Neural cell (in vitro differentiated cells): ENCODE data around the gene ARPC5. TPM values are rescaled to one million over a fixed set of nuclear protein-coding genes. Genes with fewer than 3 reads are reported as not detected.

Source experiments
- H2AFZ ChIP-seq: fragments of 200-600, 300-800 bp; sonication (generic), shearing (Covaris generic); 2 replicates; pipeline ENCODE4 v1.6.0; 2014; ENCODE audit warnings: low read depth, mild to moderate bottlenecking, antibody characterized with exemption, low read length, moderate library complexity
- H3F3A ChIP-seq: fragments of 200-600 bp; shearing (Covaris generic); 2 replicates; pipeline ENCODE4 v1.6.1; 2016; ENCODE audit warnings: mild to moderate bottlenecking, moderate library complexity, mixed read lengths, antibody characterized with exemption, low read length; ENCODE audit not compliant: insufficient read depth, poor library complexity, severe bottlenecking
- H3K27ac ChIP-seq: fragments of 200-600, 300-800 bp; sonication (generic), shearing (Covaris generic); 2 replicates; pipeline ENCODE4 v1.5.1; 2014; ENCODE audit warnings: mild to moderate bottlenecking, low read length, moderate library complexity
- H3K27me3 ChIP-seq: fragments of 300-800, 200-600 bp; sonication (generic), shearing (Covaris generic); 2 replicates; pipeline ENCODE4 v1.6.0; 2014; ENCODE audit warnings: mild to moderate bottlenecking, low read depth, low read length, moderate library complexity; ENCODE audit not compliant: insufficient read depth
- H3K36me3 ChIP-seq: fragments of 300-800, 200-600 bp; sonication (generic), shearing (Covaris generic); 2 replicates; pipeline ENCODE4 v1.5.1; 2014; ENCODE audit warnings: mild to moderate bottlenecking, antibody characterized with exemption, low read length, moderate library complexity; ENCODE audit not compliant: insufficient read depth
- H3K4me2 ChIP-seq: fragments of 300-800, 200-600 bp; sonication (generic), shearing (Covaris generic); 2 replicates; pipeline ENCODE4 v1.6.0; 2014; ENCODE audit warnings: mild to moderate bottlenecking, low read length
- H3K4me3 ChIP-seq: fragments of 300-800, 200-600 bp; sonication (generic), shearing (Covaris generic); 2 replicates; pipeline ENCODE4 v1.5.1; 2014; ENCODE audit warnings: mild to moderate bottlenecking, low read length, moderate library complexity
- H3K79me2 ChIP-seq: fragments of 200-600 bp; shearing (Covaris generic); replicated peaks from 2 replicates; pipeline ENCODE4 v1.6.0; 2014; ENCODE audit warnings: mild to moderate bottlenecking, low read length, moderate library complexity; ENCODE audit not compliant: insufficient read depth
- H3K9ac ChIP-seq: fragments of 300-800, 200-600 bp; sonication (generic), shearing (Covaris generic); 2 replicates; pipeline ENCODE4 v1.6.1; 2016; ENCODE audit warnings: mild to moderate bottlenecking, low read length, mixed read lengths
- H3K9me2 ChIP-seq: fragments of 200-600 bp; shearing (Covaris generic); 2 replicates; pipeline ENCODE4 v1.6.1; 2016; ENCODE audit warnings: mild to moderate bottlenecking, low read length, mixed read lengths; ENCODE audit not compliant: insufficient read depth
- H3K9me3 ChIP-seq: fragments of 200-600, 300-800 bp; sonication (generic), shearing (Covaris generic); 2 replicates; pipeline ENCODE4 v1.6.1; 2016; ENCODE audit warnings: mild to moderate bottlenecking, mixed run types, low read length, moderate library complexity, mixed read lengths
- H4K20me1 ChIP-seq: fragments of 200-600 bp; shearing (Covaris generic); 2 replicates; pipeline ENCODE4 v1.6.1; 2016; ENCODE audit warnings: mild to moderate bottlenecking, mixed run types; ENCODE audit not compliant: insufficient read depth
- CTCF ChIP-seq: fragments of 450-650 bp; IDR thresholded peaks from 2 replicates; pipeline ENCODE4 v1.5.1; 2014; ENCODE audit warnings: antibody characterized with exemption, mild to moderate bottlenecking, moderate library complexity; ENCODE audit not compliant: poor library complexity, severe bottlenecking
- EP300 ChIP-seq: fragments of 450-650 bp; conservative IDR thresholded peaks from 2 replicates; pipeline ENCODE4 v1.6.1; 2014; ENCODE audit warnings: antibody characterized with exemption, mild to moderate bottlenecking, moderate library complexity; ENCODE audit not compliant: poor library complexity, severe bottlenecking
- EZH2 ChIP-seq: fragments of 200-600, 300-800 bp; shearing (Covaris generic), sonication (generic); IDR thresholded peaks from 2 replicates; pipeline ENCODE4 v1.6.1; 2014; ENCODE audit warnings: antibody characterized with exemption, low read length, borderline replicate concordance, mild to moderate bottlenecking; ENCODE audit not compliant: insufficient read depth, poor library complexity, severe bottlenecking
- MXI1 ChIP-seq: fragments of 450-650 bp; conservative IDR thresholded peaks from 2 replicates; pipeline ENCODE4 v1.6.1; 2014; ENCODE audit warnings: antibody characterized with exemption, mild to moderate bottlenecking; ENCODE audit not compliant: poor library complexity, severe bottlenecking
- POLR2AphosphoS5 ChIP-seq: IDR thresholded peaks from 2 replicates; pipeline ENCODE4 v1.6.1; 2012
- RAD21 ChIP-seq: fragments of 450-650 bp; conservative IDR thresholded peaks from 2 replicates; pipeline ENCODE4 v1.6.1; 2014; ENCODE audit warnings: antibody characterized with exemption, mild to moderate bottlenecking, moderate library complexity
- REST ChIP-seq: IDR thresholded peaks from 2 replicates; pipeline ENCODE4 v1.6.1; 2012; ENCODE audit warnings: borderline replicate concordance
- SMC3 ChIP-seq: fragments of 450-650 bp; conservative IDR thresholded peaks from 2 replicates; pipeline ENCODE4 v1.6.1; 2014; ENCODE audit warnings: antibody characterized with exemption, mild to moderate bottlenecking, moderate library complexity; ENCODE audit not compliant: poor library complexity
- TAF1 ChIP-seq: IDR thresholded peaks from 2 replicates; pipeline ENCODE4 v1.6.1; 2012; ENCODE audit warnings: low read depth
- polyA plus RNA-seq: library from polyadenylated mRNA; depleted of rRNA; stranded (reverse); fragments of >200 nt; gene quantifications from 2 replicates; pipeline ENCODE4 v1.2.3, GENCODE V29; 2014

ARPC5 gene
- polyA plus RNA-seq, 1 donor from 2014 or later, result 197 TPM

GRCh38 chr1:183655562-183656075 is 20.0 kb upstream of the ARPC5 start:
- H2AFZ ChIP-seq, result no peak overlapping the region
- H4K20me1 ChIP-seq, result no peaks in the 10 kb centered on the region
- H3K4me3 ChIP-seq, result no peak overlapping the region
- H3K36me3 ChIP-seq, result no peaks in the 10 kb centered on the region
- H3K9ac ChIP-seq, result no peak overlapping the region
- no peaks in the 10 kb centered on the region for H3K79me2 ChIP-seq
- TF ChIP-seq REST (no peak), EZH2 (no peak), SMC3 (peak; percentile 89), POLR2AphosphoS5 (no peak), RAD21 (peak; percentile 87), CTCF (peak; percentile 89), EP300 (no peak), TAF1 (no peak), MXI1 (no peak)
- no peaks in the 10 kb centered on the region for H3K27me3 ChIP-seq
- no peaks in the 10 kb centered on the region for H3F3A ChIP-seq
- H3K4me2 ChIP-seq, result no peak overlapping the region
- H3K9me2 ChIP-seq, result no peaks in the 10 kb centered on the region
- H3K9me3 ChIP-seq, result no peaks in the 10 kb centered on the region
- H3K27ac ChIP-seq, result no peak overlapping the region

GRCh38 chr1:183654706-183655105 is 19.1 kb upstream of the ARPC5 start:
- Histone ChIP-seq H3K27me3 (no peaks in the 10 kb centered on the region), H3K4me3 (no peak overlapping the region), H3K36me3 (no peaks in the 10 kb centered on the region), H2AFZ (no peak overlapping the region), H3K9me3 (no peaks in the 10 kb centered on the region), H3K9ac (no peak overlapping the region), H4K20me1 (no peaks in the 10 kb centered on the region), H3K27ac (no peak overlapping the region), H3K9me2 (no peaks in the 10 kb centered on the region), H3K4me2 (no peak overlapping the region), H3K79me2 (peaks cover under 1% of the 10 kb centered on the region), H3F3A (no peaks in the 10 kb centered on the region)
- no peak for TF ChIP-seq RAD21
- no peak for TF ChIP-seq SMC3
- no peak for TF ChIP-seq CTCF
- no peak for TF ChIP-seq REST
- no peak for TF ChIP-seq MXI1
- TF ChIP-seq EP300, result no peak
- TF ChIP-seq TAF1, result no peak
